ENCODE results near the gene HMHB1.
"Not testable (repeated sequence)": the region's sequence is repeated elsewhere in the genome, so short reads cannot be mapped to it uniquely, and the experiment has no call there.

Gene HMHB1

GRCh38 chr5:143805861-143806260 lies 6.1 kb upstream of the HMHB1 start:
- no peak for DNase-seq

- DNase-seq, result no peak
These were observed 5.4 kb upstream of the HMHB1 start for GRCh38 chr5:143806579-143806978.

GRCh38 chr5:143807401-143807800 lies 4.6 kb upstream of the HMHB1 start:
- no peak for DNase-seq

- DNase-seq, result not testable (repeated sequence)
These were observed 4.4 kb downstream of the HMHB1 start for GRCh38 chr5:143816370-143816769.

GRCh38 chr5:143819716-143820115 lies 7.8 kb downstream of the HMHB1 start:
- DNase-seq, result no peak

GRCh38 chr5:143820451-143820850 lies 8.5 kb downstream of the HMHB1 start:
- DNase-seq, result no peak

GRCh38 chr5:143824851-143825720 lies 13.1 kb downstream of the HMHB1 start:
- peak; percentile 77 for DNase-seq

- no peak for DNase-seq
These were observed 15.0 kb downstream of the HMHB1 start for GRCh38 chr5:143826951-143827444.

GRCh38 chr5:143828710-143829109 lies 16.7 kb downstream of the HMHB1 start:
- DNase-seq, result no peak

- DNase-seq, result no peak
These were observed 21.2 kb downstream of the HMHB1 start for GRCh38 chr5:143833177-143833576.

- no peak for DNase-seq
These were observed 23.3 kb downstream of the HMHB1 start for GRCh38 chr5:143835251-143835650.

- peak; percentile 91 for DNase-seq
These were observed 24.3 kb downstream of the HMHB1 start for GRCh38 chr5:143836161-143836725.

- peak; percentile 94 for DNase-seq
These were observed 25.4 kb downstream of the HMHB1 start for GRCh38 chr5:143837306-143837848.

- DNase-seq, result no peak
These were observed 29.5 kb downstream of the HMHB1 start for GRCh38 chr5:143841446-143841845.

GRCh38 chr5:143842920-143843319 lies 31.0 kb downstream of the HMHB1 start:
- no peak for DNase-seq

- DNase-seq, result no peak
These were observed 31.5 kb downstream of the HMHB1 start for GRCh38 chr5:143843461-143843860.

GRCh38 chr5:143850050-143850683 lies 38.2 kb downstream of the HMHB1 start:
- DNase-seq, result no peak

- no peak for DNase-seq
These were observed 39.4 kb downstream of the HMHB1 start for GRCh38 chr5:143851383-143851782.

- no peak for DNase-seq
These were observed 48.2 kb downstream of the HMHB1 start for GRCh38 chr5:143860211-143860610.

GRCh38 chr5:143862271-143862670 lies 50.3 kb downstream of the HMHB1 start:
- no peak for DNase-seq

- no peak for DNase-seq
These were observed 53.6 kb downstream of the HMHB1 start for GRCh38 chr5:143865426-143866025.

Data from fibroblast of skin of scalp (primary cell).